Caco-2 (cell line): ENCODE results near the gene IQGAP1. TPM values are rescaled to one million over a fixed set of nuclear protein-coding genes. Genes with fewer than 3 reads are reported as not detected.

ENCODE experiments used
- BruUV-seq: library from RNA; stranded (reverse); fragments of 400-500 nt; replicated peaks from 2 replicates; lab custom pipeline; 2021; lab: Mats Ljungman, UMichigan
- CTCF ChIA-PET: fragments of 300-600 bp; sonication (Branson Sonifier 250); formaldehyde crosslinking; loops from one replicate; lab custom pipeline; 2022; ENCODE audit warnings: antibody characterized with exemption; lab: Charles Lee
- POLR2A ChIA-PET: fragments of 300-600 bp; sonication (Branson Sonifier 250); formaldehyde crosslinking; loops from one replicate; lab custom pipeline; 2022; ENCODE audit warnings: antibody characterized with exemption; lab: Charles Lee
- DNase-seq, 2 experiments: peaks; one replicate each; pipeline versions ENCODE4 v3.0.0 to v3.0.0-alpha.2; 2020 to 2022
- H3K27me3 ChIP-seq: replicated peaks from 2 replicates; pipeline ENCODE4 v1.6.0; 2011; ENCODE audit warnings: low read length; ENCODE audit not compliant: control insufficient read depth, insufficient read depth
- H3K36me3 ChIP-seq: 2 replicates; pipeline ENCODE4 v1.5.1; 2011; ENCODE audit warnings: low read length; ENCODE audit not compliant: control insufficient read depth, insufficient read depth
- H3K4me1 ChIP-seq: fragments of 250-450 bp; sonication (Bioruptor Pico); 2 replicates; pipeline ENCODE4 v1.5.1; 2020; ENCODE audit warnings: mild to moderate bottlenecking
- H3K4me3 ChIP-seq: 2 replicates; pipeline ENCODE4 v1.5.1; 2011; ENCODE audit warnings: low read depth, mild to moderate bottlenecking, control low read depth, low read length
- H3K9me3 ChIP-seq: fragments of 250-450 bp; sonication (Bioruptor Pico); 2 replicates; pipeline ENCODE4 v1.5.1; 2020; ENCODE audit warnings: mild to moderate bottlenecking, moderate library complexity
- H3K27ac Mint-ChIP-seq: one replicate; pipeline ENCODE4 v1.8.0; 2022; ENCODE audit warnings: mixed read lengths; ENCODE audit not compliant: unreplicated experiment
- H3K27me3 Mint-ChIP-seq: one replicate; pipeline ENCODE4 v1.8.0; 2022; ENCODE audit warnings: mixed read lengths; ENCODE audit not compliant: insufficient read depth, unreplicated experiment
- H3K36me3 Mint-ChIP-seq: one replicate; pipeline ENCODE4 v1.8.0; 2022; ENCODE audit warnings: mild to moderate bottlenecking, mixed read lengths; ENCODE audit not compliant: insufficient read depth, unreplicated experiment
- H3K4me1 Mint-ChIP-seq: one replicate; pipeline ENCODE4 v1.8.0; 2022; ENCODE audit warnings: low read depth, mixed read lengths; ENCODE audit not compliant: unreplicated experiment
- H3K4me3 Mint-ChIP-seq: one replicate; pipeline ENCODE4 v1.8.0; 2022; ENCODE audit warnings: mild to moderate bottlenecking, moderate library complexity, mixed read lengths; ENCODE audit not compliant: unreplicated experiment
- H3K9me3 Mint-ChIP-seq: one replicate; pipeline ENCODE4 v1.8.0; 2022; ENCODE audit warnings: mixed read lengths; ENCODE audit not compliant: unreplicated experiment
- intact Hi-C: fragments of 100-400 bp; cut with micrococcal nuclease; formaldehyde crosslinking; loops from one replicate; pipeline ENCODE4 v1.10.0; 2022; ENCODE audit not compliant: unreplicated experiment
- total RNA-seq: library from RNA; stranded (reverse); gene quantifications from 2 replicates; pipeline ENCODE4 v1.2.3, GENCODE V29; 2022
- TF ChIP-seq, protein P1 (sequence below), 2 experiments: fragments of 200-600 bp in 1 of 2; IDR thresholded peaks; 1 replicate in 1 of 2; 2 replicates in 1 of 2; pipeline versions ENCODE4 v1.5.1 to v1.8.0; 2011 to 2022; ENCODE audit warnings: antibody characterized with exemption in 1 of 2, control low read depth in 1 of 2, inconsistent platforms in 1 of 2, low read depth in 1 of 2, low read length in 1 of 2, mild to moderate bottlenecking in 1 of 2, moderate library complexity in 1 of 2; ENCODE audit not compliant: insufficient read depth in 1 of 2, severe bottlenecking in 1 of 2, unreplicated experiment in 1 of 2

The IQGAP1 gene
- total RNA-seq, 1 experiment from 2014 or later, result 142 TPM

GRCh38 chr15:90539789-90540188 lies 151.7 kb downstream of the IQGAP1 start:
- Histone ChIP-seq H3K36me3 (no peaks in the 10 kb centered on the region), H3K9me3 (no peaks in the 10 kb centered on the region), H3K4me1 (peaks cover 23% of the 10 kb centered on the region), H3K4me3 (no peak overlapping the region), H3K27me3 (no peaks in the 10 kb centered on the region)
- no peaks in the 10 kb centered on the region for H3K9me3 Mint-ChIP-seq
- TF ChIP-seq, protein P1, sequence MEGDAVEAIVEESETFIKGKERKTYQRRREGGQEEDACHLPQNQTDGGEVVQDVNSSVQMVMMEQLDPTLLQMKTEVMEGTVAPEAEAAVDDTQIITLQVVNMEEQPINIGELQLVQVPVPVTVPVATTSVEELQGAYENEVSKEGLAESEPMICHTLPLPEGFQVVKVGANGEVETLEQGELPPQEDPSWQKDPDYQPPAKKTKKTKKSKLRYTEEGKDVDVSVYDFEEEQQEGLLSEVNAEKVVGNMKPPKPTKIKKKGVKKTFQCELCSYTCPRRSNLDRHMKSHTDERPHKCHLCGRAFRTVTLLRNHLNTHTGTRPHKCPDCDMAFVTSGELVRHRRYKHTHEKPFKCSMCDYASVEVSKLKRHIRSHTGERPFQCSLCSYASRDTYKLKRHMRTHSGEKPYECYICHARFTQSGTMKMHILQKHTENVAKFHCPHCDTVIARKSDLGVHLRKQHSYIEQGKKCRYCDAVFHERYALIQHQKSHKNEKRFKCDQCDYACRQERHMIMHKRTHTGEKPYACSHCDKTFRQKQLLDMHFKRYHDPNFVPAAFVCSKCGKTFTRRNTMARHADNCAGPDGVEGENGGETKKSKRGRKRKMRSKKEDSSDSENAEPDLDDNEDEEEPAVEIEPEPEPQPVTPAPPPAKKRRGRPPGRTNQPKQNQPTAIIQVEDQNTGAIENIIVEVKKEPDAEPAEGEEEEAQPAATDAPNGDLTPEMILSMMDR (IDR thresholded peaks at IDR 0.05; ENCODE audit: insufficient read depth in 1 of 2, low read depth in 1 of 2, low read length in 1 of 2, severe bottlenecking in 1 of 2, unreplicated experiment in 1 of 2), result no peak
- DNase-seq, result no peak
- no peak overlapping the region for H3K4me3 Mint-ChIP-seq
- intact Hi-C loops, result no loop called here
- peaks cover 17% of the 10 kb centered on the region for H3K4me1 Mint-ChIP-seq
- POLR2A ChIA-PET, result interaction anchor here (0.6 kb wide), 1 partner anchor 57 kb away, joined by 3 read pairs; no protein-coding TSS in a partner anchor
- CTCF ChIA-PET, result no interaction called here
- no peaks in the 10 kb centered on the region for H3K36me3 Mint-ChIP-seq
- no peaks in the 10 kb centered on the region for H3K27me3 Mint-ChIP-seq
- no TSS peak for BruUV-seq
- H3K27ac Mint-ChIP-seq, result no peak overlapping the region

- TF ChIP-seq, protein P1 (IDR thresholded peaks at IDR 0.05; ENCODE audit: insufficient read depth in 1 of 2, low read depth in 1 of 2, low read length in 1 of 2, severe bottlenecking in 1 of 2, unreplicated experiment in 1 of 2), result no peak
- Mint-ChIP-seq H3K36me3 (no peaks in the 10 kb centered on the region), H3K4me1 (peaks cover 7% of the 10 kb centered on the region), H3K9me3 (no peaks in the 10 kb centered on the region), H3K4me3 (no peak overlapping the region), H3K27me3 (no peaks in the 10 kb centered on the region), H3K27ac (no peak overlapping the region)
- POLR2A ChIA-PET, result no interaction called here
- H3K9me3 ChIP-seq, result no peaks in the 10 kb centered on the region
- no peaks in the 10 kb centered on the region for H3K36me3 ChIP-seq
- intact Hi-C loops, result no loop called here
- no peaks in the 10 kb centered on the region for H3K27me3 ChIP-seq
- no TSS peak for BruUV-seq
- peaks cover 13% of the 10 kb centered on the region for H3K4me1 ChIP-seq
- DNase-seq, result no peak
- no peak overlapping the region for H3K4me3 ChIP-seq
- CTCF ChIA-PET, result no interaction called here
Measured at GRCh38 chr15:90540768-90541167, 152.7 kb downstream of the IQGAP1 start.

- H3K4me1 Mint-ChIP-seq, result peaks cover 7% of the 10 kb centered on the region
- H3K36me3 Mint-ChIP-seq, result no peaks in the 10 kb centered on the region
- CTCF ChIA-PET, result interaction anchor here (0.7 kb wide), 1 partner anchor 18 kb away, joined by 3 read pairs; no protein-coding TSS in a partner anchor
- Histone ChIP-seq H3K36me3 (no peaks in the 10 kb centered on the region), H3K4me1 (no peaks in the 10 kb centered on the region), H3K9me3 (no peaks in the 10 kb centered on the region), H3K27me3 (no peaks in the 10 kb centered on the region), H3K4me3 (no peak overlapping the region)
- H3K9me3 Mint-ChIP-seq, result no peaks in the 10 kb centered on the region
- H3K27me3 Mint-ChIP-seq, result no peaks in the 10 kb centered on the region
- intact Hi-C loops, result no loop called here
- no TSS peak for BruUV-seq
- no peak for DNase-seq
- TF ChIP-seq, protein P1 (IDR thresholded peaks at IDR 0.05; ENCODE audit: insufficient read depth in 1 of 2, low read depth in 1 of 2, low read length in 1 of 2, severe bottlenecking in 1 of 2, unreplicated experiment in 1 of 2), result no peak
- H3K4me3 Mint-ChIP-seq, result no peak overlapping the region
- POLR2A ChIA-PET, result no interaction called here
- H3K27ac Mint-ChIP-seq, result no peak overlapping the region
Measured at GRCh38 chr15:90545095-90545494, 157.1 kb downstream of the IQGAP1 start.
